ENCODE measurements around the gene FRMD4B.

The FRMD4B gene

GRCh38 chr3:69409011-69409410 is 23.1 kb upstream of the FRMD4B start:
- TF ChIP-seq REST (IDR thresholded peaks at IDR 0.05; ENCODE audit: insufficient replicate concordance, low read depth) (no peak), GABPA (IDR thresholded peaks at IDR 0.05; ENCODE audit: low read depth) (no peak), POLR2AphosphoS5 (IDR thresholded peaks at IDR 0.05; ENCODE audit: low read depth) (no peak), SPI1 (IDR thresholded peaks at IDR 0.05; ENCODE audit: borderline replicate concordance, low read depth) (no peak), CTCF (IDR thresholded peaks at IDR 0.05; ENCODE audit: insufficient read depth, low read length) (no peak)
- H3K4me3 ChIP-seq (replicated peaks; ENCODE audit: insufficient read depth, low read length), result no peak overlapping the region
- H3K27ac ChIP-seq (replicated peaks), result no peak overlapping the region
- no peak for DNase-seq (ENCODE audit: low read depth in 1 of 2, low spot score in 1 of 2)
- H3K27me3 ChIP-seq (ENCODE audit: insufficient read depth, poor library complexity, severe bottlenecking), result no peaks in the 10 kb centered on the region

- no peak for DNase-seq (ENCODE audit: low read depth in 1 of 2, low spot score in 1 of 2)
- TF ChIP-seq GABPA (IDR thresholded peaks at IDR 0.05; ENCODE audit: low read depth) (no peak), POLR2AphosphoS5 (IDR thresholded peaks at IDR 0.05; ENCODE audit: low read depth) (no peak), REST (IDR thresholded peaks at IDR 0.05; ENCODE audit: insufficient replicate concordance, low read depth) (no peak), SPI1 (IDR thresholded peaks at IDR 0.05; ENCODE audit: borderline replicate concordance, low read depth) (no peak), CTCF (IDR thresholded peaks at IDR 0.05; ENCODE audit: insufficient read depth, low read length) (no peak)
- Histone ChIP-seq H3K4me3 (replicated peaks; ENCODE audit: insufficient read depth, low read length) (no peak overlapping the region), H3K27me3 (ENCODE audit: insufficient read depth, poor library complexity, severe bottlenecking) (no peaks in the 10 kb centered on the region), H3K27ac (replicated peaks) (no peak overlapping the region)
Measured at GRCh38 chr3:69408542-69408941, 22.7 kb upstream of the FRMD4B start.

GRCh38 chr3:69407908-69408307 is 22.0 kb upstream of the FRMD4B start:
- no peak for DNase-seq (ENCODE audit: low read depth in 1 of 2, low spot score in 1 of 2)
- TF ChIP-seq SPI1 (IDR thresholded peaks at IDR 0.05; ENCODE audit: borderline replicate concordance, low read depth), result no peak
- TF ChIP-seq CTCF (IDR thresholded peaks at IDR 0.05; ENCODE audit: insufficient read depth, low read length), result no peak
- TF ChIP-seq GABPA (IDR thresholded peaks at IDR 0.05; ENCODE audit: low read depth), result no peak
- TF ChIP-seq POLR2AphosphoS5 (IDR thresholded peaks at IDR 0.05; ENCODE audit: low read depth), result no peak
- TF ChIP-seq REST (IDR thresholded peaks at IDR 0.05; ENCODE audit: insufficient replicate concordance, low read depth), result no peak
- no peak overlapping the region for H3K27ac ChIP-seq (replicated peaks)
- no peaks in the 10 kb centered on the region for H3K27me3 ChIP-seq (ENCODE audit: insufficient read depth, poor library complexity, severe bottlenecking)
- no peak overlapping the region for H3K4me3 ChIP-seq (replicated peaks; ENCODE audit: insufficient read depth, low read length)
